GM12878 (cell line): ENCODE measurements around the gene FHOD3. TPM values are rescaled to one million over a fixed set of nuclear protein-coding genes. Genes with fewer than 3 reads are reported as not detected.
A peak's percentile ranks its signal among the peaks of the same experiment; 100 is the strongest.

ENCODE experiments used
- ATAC-seq: fragments of 200-7000 bp; cut with Tn5 transposase; 3 replicates; pipeline ENCODE4 v1.9.1; 2020; ENCODE audit warnings: mild to moderate bottlenecking, moderate library complexity
- BruUV-seq: library from RNA; stranded (reverse); fragments of 400-500 nt; replicated peaks from 2 replicates; lab custom pipeline; 2021; lab: Mats Ljungman, UMichigan
- CTCF ChIA-PET: fragments of 300-600 bp; sonication (Branson Sonifier 250); formaldehyde crosslinking; extraction: SDS; loops from one replicate; lab custom pipeline; 2021; ENCODE audit warnings: inconsistent platforms; lab: Yijun Ruan, JAX
- POLR2A ChIA-PET: fragments of 350-600 bp; formaldehyde crosslinking; extraction: SDS; loops from one replicate; lab custom pipeline; 2021; ENCODE audit warnings: inconsistent platforms; lab: Charles Lee
- RAD21 ChIA-PET: fragments of 300-600 bp; sonication (Branson Sonifier 250); formaldehyde crosslinking; loops from one replicate; lab custom pipeline; 2023; ENCODE audit warnings: antibody characterized with exemption; ENCODE audit not compliant: unreplicated experiment; lab: Charles Lee
- SMC1A ChIA-PET: fragments of 300-600 bp; sonication (Branson Sonifier 250); formaldehyde crosslinking; loops from one replicate; lab custom pipeline; 2023; ENCODE audit not compliant: unreplicated experiment, uncharacterized antibody; lab: Charles Lee
- DNase-seq: peaks from one replicate; pipeline ENCODE4 v3.0.0-alpha.2; 2011; ENCODE audit warnings: low read depth, low spot score
- FAIRE-seq: peaks from 3 replicates; lab custom pipeline; 2011; peaks lifted over from hg19 to GRCh38; lab: Jason Lieb, UNC
- H2AFZ ChIP-seq: 2 replicates; pipeline ENCODE4 v1.6.0; 2011; ENCODE audit warnings: low read depth, low read length, control low read depth; ENCODE audit not compliant: control insufficient read depth
- H3K27ac ChIP-seq: 2 replicates; pipeline ENCODE4 v1.5.1; 2011; ENCODE audit warnings: control low read depth; ENCODE audit not compliant: control insufficient read depth, insufficient read depth
- H3K27me3 ChIP-seq, 2 experiments: replicated peaks in 1 of 2; 2 replicates each; pipeline versions ENCODE4 v1.6.0 to v1.6.1; 2011; ENCODE audit warnings: low read length in 1 of 2; ENCODE audit not compliant: control insufficient read depth in 2 of 2, insufficient read depth in 2 of 2
- H3K36me3 ChIP-seq, 2 experiments: 2 replicates each; pipeline ENCODE4 v1.5.1; 2011; ENCODE audit warnings: low read length in 1 of 2; ENCODE audit not compliant: control insufficient read depth in 2 of 2, insufficient read depth in 2 of 2
- H3K4me1 ChIP-seq: 2 replicates; pipeline ENCODE4 v1.6.1; 2011; ENCODE audit warnings: mild to moderate bottlenecking, low read length, moderate library complexity, mixed read lengths; ENCODE audit not compliant: control insufficient read depth, insufficient read depth
- H3K4me2 ChIP-seq: 2 replicates; pipeline ENCODE4 v1.6.0; 2011; ENCODE audit warnings: control low read depth; ENCODE audit not compliant: control insufficient read depth, insufficient read depth
- H3K4me3 ChIP-seq: fragments of 200-600 bp; sonication (generic); 2 replicates; pipeline ENCODE4 v1.5.1; 2016
- H3K79me2 ChIP-seq: 2 replicates; pipeline ENCODE4 v1.6.0; 2011; ENCODE audit warnings: low read length; ENCODE audit not compliant: control insufficient read depth, insufficient read depth
- H3K9ac ChIP-seq: 2 replicates; pipeline ENCODE4 v1.8.0; 2011; ENCODE audit warnings: low read length, control low read depth, mixed read lengths; ENCODE audit not compliant: control insufficient read depth, insufficient read depth
- H3K9me3 ChIP-seq: replicated peaks from 3 replicates; pipeline ENCODE4 v1.5.1; 2011; ENCODE audit warnings: mild to moderate bottlenecking, low read length; ENCODE audit not compliant: control insufficient read depth, insufficient read depth
- H4K20me1 ChIP-seq: 2 replicates; pipeline ENCODE4 v1.6.0; 2011; ENCODE audit not compliant: control insufficient read depth, insufficient read depth
- ATF2 ChIP-seq: IDR thresholded peaks from 2 replicates; pipeline ENCODE4 v1.6.1; 2012; ENCODE audit warnings: low read length, inconsistent platforms
- BRCA1 ChIP-seq: IDR thresholded peaks from 2 replicates; pipeline ENCODE4 v1.6.1; 2011; ENCODE audit warnings: low read depth, low read length, improper control_type of control experiment
- CTCF ChIP-seq, 3 experiments: IDR thresholded peaks in 2 of 3; conservative IDR thresholded peaks in 1 of 3; 2 replicates each; pipeline ENCODE4 v1.5.1; 2011; ENCODE audit warnings: low read depth in 3 of 3, low read length in 3 of 3, mild to moderate bottlenecking in 3 of 3, control low read depth in 2 of 3, moderate library complexity in 2 of 3, inconsistent platforms in 1 of 3, mixed read lengths in 1 of 3; ENCODE audit not compliant: control insufficient read depth in 2 of 3, insufficient read depth in 1 of 3; ENCODE audit errors: extremely low read depth in 1 of 3
- ESRRA ChIP-seq: IDR thresholded peaks from 2 replicates; pipeline ENCODE4 v1.6.1; 2012; ENCODE audit warnings: mild to moderate bottlenecking, low read length, improper control_type of control experiment
- LARP7 ChIP-seq: fragments of 450-650 bp; IDR thresholded peaks from 2 replicates; pipeline ENCODE4 v1.6.1; 2017; ENCODE audit warnings: mild to moderate bottlenecking
- NBN ChIP-seq: fragments of 450-650 bp; IDR thresholded peaks from 2 replicates; pipeline ENCODE4 v1.6.1; 2016
- NFYA ChIP-seq: IDR thresholded peaks from 2 replicates; pipeline ENCODE4 v1.6.1; 2011; ENCODE audit warnings: low read depth, mild to moderate bottlenecking, low read length, improper control_type of control experiment, borderline replicate concordance
- NFYB ChIP-seq: IDR thresholded peaks from 2 replicates; pipeline ENCODE4 v1.6.1; 2011; ENCODE audit warnings: low read depth, mild to moderate bottlenecking, low read length, improper control_type of control experiment, moderate library complexity; ENCODE audit not compliant: insufficient read depth
- RUNX3 ChIP-seq: IDR thresholded peaks from 2 replicates; pipeline ENCODE4 v1.6.1; 2012; ENCODE audit warnings: low read length, inconsistent platforms
- SRF ChIP-seq, 2 experiments: IDR thresholded peaks; 2 replicates each; pipeline ENCODE4 v1.6.1; 2011; ENCODE audit warnings: low read depth in 2 of 2, low read length in 2 of 2, mild to moderate bottlenecking in 1 of 2, moderate library complexity in 1 of 2
- ZBTB33 ChIP-seq: fragments of 450-650 bp; IDR thresholded peaks from 2 replicates; pipeline ENCODE4 v1.6.1; 2017; ENCODE audit warnings: mild to moderate bottlenecking
- ZSCAN29 ChIP-seq: fragments of 450-650 bp; IDR thresholded peaks from 2 replicates; pipeline ENCODE4 v1.6.1; 2017; ENCODE audit warnings: mild to moderate bottlenecking, moderate library complexity
- WGBS: methylation state at CpG from one replicate; pipeline ENCODE4 v1.1.6; 2016; ENCODE audit warnings: low lambda C conversion rate; ENCODE audit not compliant: insufficient replicate concordance, insufficient coverage; ENCODE audit errors: missing lambda C conversion rate; 5-methylcytosine and 5-hydroxymethylcytosine counted together
- in situ Hi-C: fragments of 300-500 bp; cut with MboI; formaldehyde crosslinking; loops from 9 replicates; pipeline ENCODE4 v1.14.3; 2018; ENCODE audit warnings: mixed read lengths
- intact Hi-C: fragments of 100-400 bp; cut with micrococcal nuclease; formaldehyde crosslinking; loops from one replicate; pipeline ENCODE4 v1.14.2; 2022; ENCODE audit not compliant: unreplicated experiment
- polyA plus RNA-seq, 11 experiments: library from polyadenylated mRNA; depleted of rRNA in 4 of 11; unstranded in 6 of 11; stranded (reverse) in 5 of 11; fragments of >200 nt; fragmentation: Nextera tagmentation in 4 of 11; fragmentation: Illumina TruSeq in 1 of 11; extraction: Ambion mirVana in 4 of 11; extraction: Trizol in 1 of 11; gene quantifications; 1 replicate in 1 of 11; 2 replicates in 10 of 11; pipeline versions ENCODE4 v1.2.1 to v1.2.3, GENCODE V29; 2011 to 2016; ENCODE audit warnings: inconsistent platforms in 2 of 11, missing spikeins in 2 of 11, low read depth in 1 of 11
- total RNA-seq, 4 experiments: library from RNA; depleted of rRNA in 3 of 4; stranded (reverse); fragments of >200 nt in 3 of 4; fragmentation: Illumina TruSeq in 1 of 4; extraction: Trizol in 1 of 4; gene quantifications; 2 replicates each; pipeline versions ENCODE4 v1.2.1 to v1.2.3, GENCODE V29; 2013 to 2021

The FHOD3 gene
- total and polyA plus RNA-seq, 10 of the 15 experiments (the other 5 are each of a cell fraction or from before 2014, with no cell fraction given), result 0.77 to 26.7 (median 10.4) TPM

- Histone ChIP-seq H3K9me3 (no peaks in the 10 kb centered on the region), H3K79me2 (no peaks in the 10 kb centered on the region), H2AFZ (no peak overlapping the region), H3K27ac (no peak overlapping the region), H3K9ac (no peak overlapping the region), H4K20me1 (no peaks in the 10 kb centered on the region), H3K4me3 (no peak overlapping the region), H3K36me3 (peaks cover 0 to 3% of the 10 kb centered on the region in 2 experiments; a peak in 2 of 4 replicates), H3K4me1 (no peaks in the 10 kb centered on the region), H3K27me3 (no peaks in the 10 kb centered on the region), H3K4me2 (no peak overlapping the region)
- ChIA-PET CTCF (interaction anchor here (1.3 kb wide), 1 partner anchor 13 kb away, joined by 4 read pairs; no protein-coding TSS in a partner anchor), SMC1A (interaction anchor here (0.8 to 1.3 kb wide), 3 partner anchors 10 to 18 kb away, joined by 3 to 4 read pairs (median 3); no protein-coding TSS in a partner anchor), POLR2A (interaction anchor here (1.0 to 1.2 kb wide), 2 partner anchors 13 to 102 kb away, joined by 3 read pairs; no protein-coding TSS in a partner anchor), RAD21 (no interaction called here)
- no TSS peak for BruUV-seq
- in situ Hi-C loops (no loop called here), intact Hi-C loops (no loop called here)
- TF ChIP-seq ESRRA, result no peak
- peak; percentile 31; the same call in 1 of the 2 replicates for TF ChIP-seq RUNX3
- no peak for DNase-seq
- WGBS, result 32% methylated on average over 8 of the region's 8 CpGs
- ATAC-seq, result peak; percentile 55
- FAIRE-seq, result peak; percentile 44
Observed at GRCh38 chr18:36610258-36610657, 312.7 kb downstream of the FHOD3 start.

- ChIA-PET CTCF (interaction anchor here (1.3 kb wide), 1 partner anchor 14 kb away, joined by 4 read pairs; no protein-coding TSS in a partner anchor), POLR2A (interaction anchor here (1.0 to 1.2 kb wide), 2 partner anchors 13 to 102 kb away, joined by 3 read pairs; no protein-coding TSS in a partner anchor)
- H3K36me3 ChIP-seq, result peaks cover 0 to 3% of the 10 kb centered on the region in 2 experiments; a peak in 2 of 4 replicates
- no peak for TF ChIP-seq NBN
- no peak for TF ChIP-seq ZBTB33
- no peak for TF ChIP-seq SRF (IDR thresholded peaks at IDR 0.05; ENCODE audit: low read depth in 2 of 2, low read length in 2 of 2)
- no peak for TF ChIP-seq NFYA
- no peak for TF ChIP-seq ZSCAN29
- TF ChIP-seq ESRRA, result no peak
- TF ChIP-seq NFYB, result no peak
- TF ChIP-seq BRCA1, result no peak
- TF ChIP-seq CTCF (IDR thresholded peaks at IDR 0.05 in 2 of 3, conservative IDR thresholded peaks at IDR 0.05 in 1 of 3; ENCODE audit: control insufficient read depth in 2 of 3, extremely low read depth in 1 of 3, insufficient read depth in 1 of 3, low read depth in 3 of 3, low read length in 3 of 3), result no peak
- TF ChIP-seq ATF2, result no peak
- TF ChIP-seq LARP7, result no peak
Observed at GRCh38 chr18:36610661-36611060, 313.1 kb downstream of the FHOD3 start.

More at GRCh38 chr18:36610661-36611060, 313.1 kb downstream of the FHOD3 start:
- Histone ChIP-seq H3K4me1 (no peaks in the 10 kb centered on the region), H2AFZ (no peak overlapping the region), H3K9ac (no peak overlapping the region), H3K79me2 (no peaks in the 10 kb centered on the region), H3K4me2 (no peak overlapping the region), H3K9me3 (no peaks in the 10 kb centered on the region), H3K27ac (no peak overlapping the region), H3K4me3 (no peak overlapping the region), H3K27me3 (no peaks in the 10 kb centered on the region), H4K20me1 (no peaks in the 10 kb centered on the region)
- no TSS peak for BruUV-seq
- 63% methylated on average over 2 of the region's 2 CpGs for WGBS
- ATAC-seq, result no peak
- SMC1A ChIA-PET, result interaction anchor here (0.8 to 1.3 kb wide), 3 partner anchors 10 to 19 kb away, joined by 3 to 4 read pairs (median 3); no protein-coding TSS in a partner anchor
- in situ Hi-C loops (no loop called here), intact Hi-C loops (no loop called here)
- no peak for DNase-seq
- no peak for FAIRE-seq
- RAD21 ChIA-PET, result no interaction called here
